Glomerular endothelial cell (primary cell): Measurements from ENCODE around the gene RER1. TPM values are rescaled to one million over a fixed set of nuclear protein-coding genes. Genes with fewer than 3 reads are reported as not detected.
"Not testable (repeated sequence)": the region's sequence is repeated elsewhere in the genome, so short reads cannot be mapped to it uniquely, and the experiment has no call there.

Experiments
- DNase-seq: peaks from one replicate; pipeline ENCODE4 v3.0.0-alpha.2; 2011; ENCODE audit warnings: low read depth, low spot score; ENCODE audit errors: extremely low read depth
- total RNA-seq: library from RNA; depleted of rRNA; stranded (reverse); fragments of >200 nt; gene quantifications from 2 replicates; pipeline ENCODE4 v1.2.3, GENCODE V29; 2015

The RER1 gene
- total RNA-seq, 1 donor from 2014 or later: 119 TPM

GRCh38 chr1:2440346-2440745, 48.7 kb downstream of the RER1 start:
- not testable (repeated sequence) for DNase-seq

GRCh38 chr1:2441746-2442145, 50.1 kb downstream of the RER1 start:
- no peak for DNase-seq

- no peak for DNase-seq
Measured at GRCh38 chr1:2442661-2443060, 51.0 kb downstream of the RER1 start.

- DNase-seq: no peak
Measured at GRCh38 chr1:2443277-2444137, 51.9 kb downstream of the RER1 start.

- DNase-seq: no peak
Measured at GRCh38 chr1:2444138-2444591, 52.5 kb downstream of the RER1 start.

GRCh38 chr1:2445162-2445822, 53.7 kb downstream of the RER1 start:
- DNase-seq: no peak

GRCh38 chr1:2445823-2446215, 54.2 kb downstream of the RER1 start:
- no peak for DNase-seq

- no peak for DNase-seq
Measured at GRCh38 chr1:2446394-2446793, 54.8 kb downstream of the RER1 start.

GRCh38 chr1:2446861-2447260, 55.2 kb downstream of the RER1 start:
- no peak for DNase-seq

GRCh38 chr1:2447276-2448097, 55.8 kb downstream of the RER1 start:
- DNase-seq: no peak

- no peak for DNase-seq
Measured at GRCh38 chr1:2448098-2448445, 56.4 kb downstream of the RER1 start.

GRCh38 chr1:2449636-2450454, 58.2 kb downstream of the RER1 start:
- DNase-seq: no peak

GRCh38 chr1:2451741-2452140, 60.1 kb downstream of the RER1 start:
- peak; percentile 23 for DNase-seq

- no peak for DNase-seq
Measured at GRCh38 chr1:2452201-2452931, 60.7 kb downstream of the RER1 start.

- no peak for DNase-seq
Measured at GRCh38 chr1:2452932-2453315, 61.3 kb downstream of the RER1 start.

- no peak for DNase-seq
Measured at GRCh38 chr1:2454227-2454626, 62.6 kb downstream of the RER1 start.
